H9 (cell line): ENCODE data around the gene KIAA1549. TPM values are rescaled to one million over a fixed set of nuclear protein-coding genes. Genes with fewer than 3 reads are reported as not detected.

Experiments
- DNase-seq: peaks from one replicate; pipeline ENCODE4 v3.0.0-alpha.2; 2017
- H2AFZ ChIP-seq: one replicate; pipeline ENCODE4 v1.6.1; 2013; ENCODE audit warnings: mild to moderate bottlenecking, low read length, control low read depth, moderate library complexity
- H2AK5ac ChIP-seq: 2 replicates; pipeline ENCODE4 v1.6.1; 2013; ENCODE audit warnings: low read length, control low read depth, mixed read lengths; ENCODE audit not compliant: insufficient read length
- H2BK120ac ChIP-seq: one replicate; pipeline ENCODE4 v1.6.1; 2013; ENCODE audit warnings: low read depth, mild to moderate bottlenecking, low read length, control low read depth, inconsistent platforms; ENCODE audit not compliant: poor library complexity, severe bottlenecking
- H2BK12ac ChIP-seq: 2 replicates; pipeline ENCODE4 v1.6.1; 2013; ENCODE audit warnings: low read length, control low read depth, mixed read lengths, low read depth; ENCODE audit not compliant: insufficient read length
- H2BK15ac ChIP-seq: 2 replicates; pipeline ENCODE4 v1.6.1; 2013; ENCODE audit warnings: low read depth, low read length, control low read depth
- H2BK20ac ChIP-seq: one replicate; pipeline ENCODE4 v1.6.1; 2013; ENCODE audit warnings: low read depth, mild to moderate bottlenecking, low read length, control low read depth, inconsistent platforms; ENCODE audit not compliant: poor library complexity, severe bottlenecking
- H2BK5ac ChIP-seq: 2 replicates; pipeline ENCODE4 v1.6.1; 2013; ENCODE audit warnings: low read length, control low read depth, mixed read lengths; ENCODE audit not compliant: insufficient read length
- H3K14ac ChIP-seq: 2 replicates; pipeline ENCODE4 v1.6.1; 2013; ENCODE audit warnings: low read length, control low read depth; ENCODE audit not compliant: insufficient read depth
- H3K18ac ChIP-seq: 2 replicates; pipeline ENCODE4 v1.6.1; 2013; ENCODE audit warnings: low read depth, mild to moderate bottlenecking, mixed read lengths, low read length, control low read depth; ENCODE audit not compliant: insufficient read length
- H3K23ac ChIP-seq: 2 replicates; pipeline ENCODE4 v1.6.1; 2013; ENCODE audit warnings: low read length, control low read depth, mixed read lengths, low read depth; ENCODE audit not compliant: insufficient read length
- H3K23me2 ChIP-seq: 2 replicates; pipeline ENCODE4 v1.6.1; 2013; ENCODE audit warnings: low read depth, mild to moderate bottlenecking, mixed read lengths, low read length, control low read depth; ENCODE audit not compliant: insufficient read length, poor library complexity, severe bottlenecking
- H3K27ac ChIP-seq: 2 replicates; pipeline ENCODE4 v1.5.1; 2013; ENCODE audit warnings: low read length, control low read depth, mixed read lengths, low read depth; ENCODE audit not compliant: insufficient read length
- H3K27me3 ChIP-seq: 2 replicates; pipeline ENCODE4 v1.6.1; 2013; ENCODE audit warnings: low read length, control low read depth, inconsistent platforms; ENCODE audit not compliant: insufficient read depth
- H3K4ac ChIP-seq: 2 replicates; pipeline ENCODE4 v1.6.1; 2013; ENCODE audit warnings: low read depth, mild to moderate bottlenecking, control low read depth, inconsistent platforms, low read length, moderate library complexity
- H3K4me1 ChIP-seq: 2 replicates; pipeline ENCODE4 v1.6.1; 2013; ENCODE audit warnings: low read length, control low read depth, inconsistent platforms; ENCODE audit not compliant: insufficient read depth
- H3K4me2 ChIP-seq: 2 replicates; pipeline ENCODE4 v1.6.1; 2013; ENCODE audit warnings: low read length, control low read depth, mixed read lengths; ENCODE audit not compliant: insufficient read length, insufficient read depth
- H3K56ac ChIP-seq: 2 replicates; pipeline ENCODE4 v1.6.1; 2013; ENCODE audit warnings: low read depth, mild to moderate bottlenecking, mixed read lengths, low read length, control low read depth; ENCODE audit not compliant: insufficient read length
- H3K79me1 ChIP-seq: 2 replicates; pipeline ENCODE4 v1.6.1; 2013; ENCODE audit warnings: low read depth, mild to moderate bottlenecking, moderate library complexity, low read length, control low read depth, inconsistent platforms; ENCODE audit not compliant: insufficient read depth, poor library complexity, severe bottlenecking
- H3K79me2 ChIP-seq: 2 replicates; pipeline ENCODE4 v1.6.1; 2013; ENCODE audit warnings: low read length, control low read depth, inconsistent platforms; ENCODE audit not compliant: insufficient read depth
- H3K9ac ChIP-seq: 2 replicates; pipeline ENCODE4 v1.6.1; 2013; ENCODE audit warnings: low read length, control low read depth, mixed read lengths; ENCODE audit not compliant: insufficient read length; ENCODE audit errors: extremely low read depth
- H3K9me3 ChIP-seq: one replicate; pipeline ENCODE4 v1.6.1; 2013; ENCODE audit warnings: low read depth, low read length, inconsistent platforms; ENCODE audit not compliant: control insufficient read depth
- H3T11ph ChIP-seq: one replicate; pipeline ENCODE4 v1.6.1; 2013; ENCODE audit warnings: mild to moderate bottlenecking, low read length, control low read depth, inconsistent platforms
- H4K20me1 ChIP-seq: one replicate; pipeline ENCODE4 v1.6.1; 2013; ENCODE audit not compliant: control insufficient read depth, insufficient read length, insufficient read depth
- H4K5ac ChIP-seq: 2 replicates; pipeline ENCODE4 v1.6.1; 2013; ENCODE audit warnings: low read depth, mild to moderate bottlenecking, mixed read lengths, low read length, control low read depth; ENCODE audit not compliant: insufficient read length
- H4K8ac ChIP-seq: replicated peaks from 2 replicates; pipeline ENCODE4 v1.6.1; 2013; ENCODE audit warnings: low read length, control low read depth, mixed read lengths, low read depth; ENCODE audit not compliant: insufficient read length
- H4K91ac ChIP-seq: 2 replicates; pipeline ENCODE4 v1.6.1; 2013; ENCODE audit warnings: low read depth, mild to moderate bottlenecking, moderate library complexity, mixed read lengths, low read length, control low read depth; ENCODE audit not compliant: insufficient read length
- H3K27ac Mint-ChIP-seq, 3 experiments: 2 replicates in 2 of 3; 3 replicates in 1 of 3; pipeline ENCODE4 v1.8.0; 2020 to 2021; ENCODE audit warnings: mixed read lengths in 3 of 3, mild to moderate bottlenecking in 1 of 3, moderate library complexity in 1 of 3
- H3K27me3 Mint-ChIP-seq: 2 replicates; pipeline ENCODE4 v1.8.0; 2021; ENCODE audit warnings: low read depth, mild to moderate bottlenecking, moderate library complexity, mixed read lengths
- H3K36me3 Mint-ChIP-seq, 3 experiments: 2 replicates in 2 of 3; 3 replicates in 1 of 3; pipeline ENCODE4 v1.8.0; 2020 to 2021; ENCODE audit warnings: low read depth in 3 of 3, mixed read lengths in 3 of 3; ENCODE audit not compliant: insufficient read depth in 1 of 3
- H3K4me1 Mint-ChIP-seq, 2 experiments: 2 replicates each; pipeline ENCODE4 v1.8.0; 2020; ENCODE audit warnings: mixed read lengths in 2 of 2
- H3K4me3 Mint-ChIP-seq, 2 experiments: 2 replicates in 1 of 2; 3 replicates in 1 of 2; pipeline ENCODE4 v1.8.0; 2020 to 2021; ENCODE audit warnings: mild to moderate bottlenecking in 2 of 2, mixed read lengths in 2 of 2, moderate library complexity in 1 of 2
- H3K9me3 Mint-ChIP-seq, 2 experiments: 2 replicates in 1 of 2; 3 replicates in 1 of 2; pipeline ENCODE4 v1.8.0; 2020; ENCODE audit warnings: mild to moderate bottlenecking in 2 of 2, mixed read lengths in 2 of 2, moderate library complexity in 1 of 2
- WGBS: extraction: QIAGEN DNeasy Blood & Tissue Kit; methylation state at CpG from one replicate; pipeline ENCODE4 v1.1.7; 2013; ENCODE audit warnings: missing lambda C conversion rate, low lambda C conversion rate, mixed read lengths; ENCODE audit not compliant: insufficient read length; ENCODE audit errors: extremely low coverage; 5-methylcytosine and 5-hydroxymethylcytosine counted together
- total RNA-seq: library from RNA; stranded (reverse); gene quantifications from 2 replicates; pipeline ENCODE4 v1.2.1, GENCODE V29; 2021
- TF ChIP-seq, protein P1 (sequence below): fragments of 200-600 bp; sonication (generic); conservative IDR thresholded peaks from 3 replicates; pipeline ENCODE4 v1.8.0; 2021; ENCODE audit warnings: antibody characterized with exemption, mild to moderate bottlenecking

The KIAA1549 gene
- total RNA-seq, 1 experiment from 2014 or later, result 11.9 TPM

- peaks cover 6 to 28% (median 11%) of the 10 kb centered on the region in 3 experiments; a peak in 5 of 7 replicates for H3K36me3 Mint-ChIP-seq
- H3K4me1 ChIP-seq, result no peaks in the 10 kb centered on the region
- no peak overlapping the region for H3K4me2 ChIP-seq
- no peaks in the 10 kb centered on the region for H3K79me2 ChIP-seq
- H2BK15ac ChIP-seq, result no peak overlapping the region
- H3K18ac ChIP-seq, result no peak overlapping the region
- no peak overlapping the region for H2AFZ ChIP-seq
- no CpG with 5 or more reads among the region's 9 CpGs for WGBS
- no peak overlapping the region for H3K27ac Mint-ChIP-seq
- H3K27ac ChIP-seq, result no peak overlapping the region
- H3K4me3 Mint-ChIP-seq, result no peak overlapping the region
- TF ChIP-seq, protein P1, sequence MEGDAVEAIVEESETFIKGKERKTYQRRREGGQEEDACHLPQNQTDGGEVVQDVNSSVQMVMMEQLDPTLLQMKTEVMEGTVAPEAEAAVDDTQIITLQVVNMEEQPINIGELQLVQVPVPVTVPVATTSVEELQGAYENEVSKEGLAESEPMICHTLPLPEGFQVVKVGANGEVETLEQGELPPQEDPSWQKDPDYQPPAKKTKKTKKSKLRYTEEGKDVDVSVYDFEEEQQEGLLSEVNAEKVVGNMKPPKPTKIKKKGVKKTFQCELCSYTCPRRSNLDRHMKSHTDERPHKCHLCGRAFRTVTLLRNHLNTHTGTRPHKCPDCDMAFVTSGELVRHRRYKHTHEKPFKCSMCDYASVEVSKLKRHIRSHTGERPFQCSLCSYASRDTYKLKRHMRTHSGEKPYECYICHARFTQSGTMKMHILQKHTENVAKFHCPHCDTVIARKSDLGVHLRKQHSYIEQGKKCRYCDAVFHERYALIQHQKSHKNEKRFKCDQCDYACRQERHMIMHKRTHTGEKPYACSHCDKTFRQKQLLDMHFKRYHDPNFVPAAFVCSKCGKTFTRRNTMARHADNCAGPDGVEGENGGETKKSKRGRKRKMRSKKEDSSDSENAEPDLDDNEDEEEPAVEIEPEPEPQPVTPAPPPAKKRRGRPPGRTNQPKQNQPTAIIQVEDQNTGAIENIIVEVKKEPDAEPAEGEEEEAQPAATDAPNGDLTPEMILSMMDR, result no peak
- no peaks in the 10 kb centered on the region for H3K9me3 ChIP-seq
- peaks cover 4% of the 10 kb centered on the region in 2 experiments; a peak in 1 of 4 replicates for H3K4me1 Mint-ChIP-seq
- no peak overlapping the region for H2BK5ac ChIP-seq
- H3K27me3 Mint-ChIP-seq, result no peaks in the 10 kb centered on the region
- H3K27me3 ChIP-seq, result no peaks in the 10 kb centered on the region
- no peak overlapping the region for H3K23ac ChIP-seq
- no peak overlapping the region for H4K8ac ChIP-seq
- H3K4ac ChIP-seq, result no peak overlapping the region
- DNase-seq, result no peak
- H3K23me2 ChIP-seq, result no peaks in the 10 kb centered on the region
- no peak overlapping the region for H3K56ac ChIP-seq
- H2AK5ac ChIP-seq, result no peak overlapping the region
- H4K91ac ChIP-seq, result no peak overlapping the region
- no peak overlapping the region for H3K9ac ChIP-seq
- no peaks in the 10 kb centered on the region for H4K20me1 ChIP-seq
- no peak overlapping the region for H2BK120ac ChIP-seq
- H2BK20ac ChIP-seq, result no peak overlapping the region
- no peak overlapping the region for H4K5ac ChIP-seq
- no peak overlapping the region for H3T11ph ChIP-seq
- H3K9me3 Mint-ChIP-seq, result no peaks in the 10 kb centered on the region
- H3K14ac ChIP-seq, result no peak overlapping the region
- no peaks in the 10 kb centered on the region for H3K79me1 ChIP-seq
- H2BK12ac ChIP-seq, result no peak overlapping the region
Measured at GRCh38 chr7:138834583-138834982, 146.6 kb downstream of the KIAA1549 start.
